Activated CD8-positive, alpha-beta memory T cell treated with anti-CD3 and anti-CD28 coated beads for 48 hours (primary cell): ENCODE results near the gene MIPOL1.
A peak's percentile ranks its signal among the peaks of the same experiment; 100 is the strongest.

Experiments
- DNase-seq, 3 experiments: peaks; one replicate each; pipeline ENCODE4 v3.0.0-alpha.2; 2020; ENCODE audit warnings: low read depth in 2 of 3, low spot score in 2 of 3

The MIPOL1 gene

GRCh38 chr14:37594971-37595808 is 397.5 kb downstream of the MIPOL1 start, which contains the start of the genes FOXA1 and TTC6:
FOXA1 (minus strand) TSS chr14:37595249; CDS start chr14:37594972, 277 bp downstream.
TTC6 (plus strand) TSS chr14:37595629; CDS start chr14:37622065, 26,436 bp downstream.
- no peak for DNase-seq

GRCh38 chr14:37595809-37596621 is 398.3 kb downstream of the MIPOL1 start:
- peak in 2 of 3 experiments; percentile 24 to 45 for DNase-seq

- no peak for DNase-seq
These were observed 399.2 kb downstream of the MIPOL1 start for GRCh38 chr14:37596790-37597472.

GRCh38 chr14:37597538-37597913 is 399.8 kb downstream of the MIPOL1 start:
- DNase-seq = no peak

GRCh38 chr14:37597914-37598746 is 400.4 kb downstream of the MIPOL1 start:
- DNase-seq = no peak

GRCh38 chr14:37598747-37599506 is 401.2 kb downstream of the MIPOL1 start:
- DNase-seq = no peak

- DNase-seq = no peak
These were observed 402.0 kb downstream of the MIPOL1 start for GRCh38 chr14:37599507-37600368.

GRCh38 chr14:37600880-37601741 is 403.4 kb downstream of the MIPOL1 start:
- no peak for DNase-seq

- no peak for DNase-seq
These were observed 404.1 kb downstream of the MIPOL1 start for GRCh38 chr14:37601865-37602264.
